ENCODE measurements around the gene KRTAP10-1. TPM values are rescaled to one million over a fixed set of nuclear protein-coding genes. Genes with fewer than 3 reads are reported as not detected.
"Not testable (repeated sequence)": the region's sequence is repeated elsewhere in the genome, so short reads cannot be mapped to it uniquely, and the experiment has no call there.

Gene KRTAP10-1
- not detected for polyA plus RNA-seq (ENCODE audit: insufficient read length in 12 of 12)
- long read RNA-seq, donor 1 = 0 reads
- long read RNA-seq, donor 2 = 0 reads
- long read RNA-seq, donor 3 = 0 reads
- long read RNA-seq, donor 4 = 0 reads
- long read RNA-seq, donor 5 = 0 reads
- long read RNA-seq, donor 6 = 0 reads
- long read RNA-seq, donor 7 = 0 reads
- long read RNA-seq, donor 8 = 0 reads
- long read RNA-seq, donor 9 = 0 reads
- long read RNA-seq, donor 10 = 0 reads
- long read RNA-seq, donor 11 = 0 reads

- no peak for DNase-seq
These were observed at the start of gene KRTAP10-1 for GRCh38 chr21:44539991-44540666. Gene KRTAP10-1, minus strand, starts transcription at chr21:44540195. Its CDS starts 45 bp downstream, at chr21:44540150.

GRCh38 chr21:44589094-44589493 lies 49.1 kb upstream of the KRTAP10-1 start:
- no peak for DNase-seq

GRCh38 chr21:44585892-44586291 lies 45.9 kb upstream of the KRTAP10-1 start:
- DNase-seq = no peak

- no peak for DNase-seq
These were observed 43.8 kb upstream of the KRTAP10-1 start for GRCh38 chr21:44583800-44584147.

- DNase-seq = peak; percentile 21
These were observed 43.2 kb upstream of the KRTAP10-1 start for GRCh38 chr21:44583089-44583799.

GRCh38 chr21:44582055-44582454 lies 42.1 kb upstream of the KRTAP10-1 start:
- DNase-seq = no peak

- no peak for DNase-seq
These were observed 41.2 kb upstream of the KRTAP10-1 start for GRCh38 chr21:44581158-44581557.

- DNase-seq = not testable (repeated sequence)
These were observed 40.3 kb upstream of the KRTAP10-1 start, which contains the start of gene KRTAP10-5 for GRCh38 chr21:44580231-44580821. Gene KRTAP10-5, minus strand, starts transcription at chr21:44580604. Its CDS starts 26 bp downstream, at chr21:44580578.

- DNase-seq = no peak
These were observed 39.8 kb upstream of the KRTAP10-1 start for GRCh38 chr21:44579833-44580144.

- no peak for DNase-seq
These were observed 39.2 kb upstream of the KRTAP10-1 start for GRCh38 chr21:44579056-44579832.

- DNase-seq = no peak
These were observed 38.5 kb upstream of the KRTAP10-1 start for GRCh38 chr21:44578371-44579055.

- no peak for DNase-seq
These were observed 36.0 kb upstream of the KRTAP10-1 start for GRCh38 chr21:44576025-44576420.

GRCh38 chr21:44575307-44576024 lies 35.5 kb upstream of the KRTAP10-1 start:
- no peak for DNase-seq

- DNase-seq = no peak
These were observed 34.7 kb upstream of the KRTAP10-1 start for GRCh38 chr21:44574457-44575306.

GRCh38 chr21:44573630-44574456 lies 33.8 kb upstream of the KRTAP10-1 start, which contains the start of gene KRTAP10-4:
Gene KRTAP10-4, plus strand, starts transcription at chr21:44573729. Its CDS starts 30 bp downstream, at chr21:44573759.
- DNase-seq = not testable (repeated sequence)

- no peak for DNase-seq
These were observed 33.1 kb upstream of the KRTAP10-1 start for GRCh38 chr21:44572959-44573583.

- no peak for DNase-seq
These were observed 32.1 kb upstream of the KRTAP10-1 start for GRCh38 chr21:44571844-44572782.
